Measurements from ENCODE around the gene SUMF2. TPM values are rescaled to one million over a fixed set of nuclear protein-coding genes. Genes with fewer than 3 reads are reported as not detected.

The SUMF2 gene
- total RNA-seq, 1 donor from 2014 or later, result 156 TPM

DNA sequence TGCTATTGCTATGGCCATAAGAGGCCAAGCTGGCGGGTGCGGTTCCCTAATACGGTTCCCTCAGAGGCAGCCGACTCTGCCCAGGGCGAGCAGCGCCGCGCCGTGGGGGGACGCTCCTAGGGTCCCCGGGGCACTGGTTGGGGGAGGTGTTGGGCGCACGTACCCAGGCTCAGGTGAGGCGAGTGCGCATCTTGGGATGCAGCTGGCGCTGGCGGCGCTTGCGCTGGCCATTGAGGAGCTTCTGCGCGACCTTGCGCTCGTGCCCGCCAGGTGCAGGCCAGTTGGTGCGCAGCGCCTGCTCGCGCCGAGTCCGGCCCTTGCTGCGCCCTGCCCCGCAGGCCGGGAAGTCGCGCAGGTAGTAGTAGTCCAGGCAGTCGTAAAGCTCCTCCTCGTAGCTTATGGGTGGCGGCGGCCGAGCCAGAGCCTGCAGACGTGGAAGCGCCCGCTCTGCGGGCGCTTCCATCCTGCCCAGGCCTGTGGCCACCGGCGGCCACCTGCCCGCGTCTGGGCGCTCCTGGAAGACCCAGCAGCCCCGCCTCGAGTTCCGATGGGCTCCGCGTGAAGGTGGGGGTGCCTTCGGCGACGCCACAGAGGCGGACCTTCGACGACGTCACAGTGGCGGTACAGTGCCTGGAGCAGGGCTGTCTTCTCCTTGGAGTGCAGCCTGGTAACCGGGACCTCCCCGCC lies 51.9 kb downstream of the SUMF2 start, which contains the start of gene NUPR2:
Gene NUPR2 (minus strand): TSS at position 566 of the 687 bp plus-strand sequence. CDS start 103 bp downstream, at position 463.
- Mint-ChIP-seq H3K27me3 (ENCODE audit: low read depth) (no peaks in the 10 kb centered on the region), H3K4me3 (no peak within 1 kb of the TSS), H3K36me3 (no peaks in the 10 kb centered on the region), H3K27ac (no peak within 1 kb of the TSS), H3K4me1 (no peaks in the 10 kb centered on the region), H3K9me3 (peaks cover 31% of the 10 kb centered on the region)
- no peak for DNase-seq (ENCODE audit: low spot score in 2 of 2, unreplicated experiment in 2 of 2)
- TF ChIP-seq, protein P1, sequence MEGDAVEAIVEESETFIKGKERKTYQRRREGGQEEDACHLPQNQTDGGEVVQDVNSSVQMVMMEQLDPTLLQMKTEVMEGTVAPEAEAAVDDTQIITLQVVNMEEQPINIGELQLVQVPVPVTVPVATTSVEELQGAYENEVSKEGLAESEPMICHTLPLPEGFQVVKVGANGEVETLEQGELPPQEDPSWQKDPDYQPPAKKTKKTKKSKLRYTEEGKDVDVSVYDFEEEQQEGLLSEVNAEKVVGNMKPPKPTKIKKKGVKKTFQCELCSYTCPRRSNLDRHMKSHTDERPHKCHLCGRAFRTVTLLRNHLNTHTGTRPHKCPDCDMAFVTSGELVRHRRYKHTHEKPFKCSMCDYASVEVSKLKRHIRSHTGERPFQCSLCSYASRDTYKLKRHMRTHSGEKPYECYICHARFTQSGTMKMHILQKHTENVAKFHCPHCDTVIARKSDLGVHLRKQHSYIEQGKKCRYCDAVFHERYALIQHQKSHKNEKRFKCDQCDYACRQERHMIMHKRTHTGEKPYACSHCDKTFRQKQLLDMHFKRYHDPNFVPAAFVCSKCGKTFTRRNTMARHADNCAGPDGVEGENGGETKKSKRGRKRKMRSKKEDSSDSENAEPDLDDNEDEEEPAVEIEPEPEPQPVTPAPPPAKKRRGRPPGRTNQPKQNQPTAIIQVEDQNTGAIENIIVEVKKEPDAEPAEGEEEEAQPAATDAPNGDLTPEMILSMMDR (IDR thresholded peaks at IDR 0.05; ENCODE audit: unreplicated experiment), result no peak

DNA sequence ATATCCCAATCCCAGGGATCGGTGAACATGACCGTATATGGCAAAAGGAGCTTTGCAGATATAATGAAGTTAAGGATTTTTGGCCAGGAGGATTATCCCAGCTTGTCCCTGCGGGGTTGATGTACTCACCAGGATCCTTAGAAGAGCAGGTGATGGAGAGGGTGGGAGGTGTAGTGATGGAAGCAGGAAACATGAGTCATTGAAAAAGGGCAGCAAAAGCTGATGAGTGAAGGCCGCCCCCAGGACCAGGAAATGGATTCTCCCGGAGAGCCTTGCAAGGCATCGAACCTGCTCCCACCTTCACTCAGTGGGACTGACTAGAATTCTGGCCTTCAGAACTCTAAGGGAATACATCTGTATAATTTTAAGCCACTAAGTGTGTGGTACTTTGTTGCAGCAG lies 57.4 kb downstream of the SUMF2 start:
- Mint-ChIP-seq H3K9me3 (peaks cover 47% of the 10 kb centered on the region), H3K4me3 (no peak overlapping the region), H3K27me3 (ENCODE audit: low read depth) (no peaks in the 10 kb centered on the region), H3K4me1 (no peaks in the 10 kb centered on the region), H3K27ac (no peak overlapping the region), H3K36me3 (no peaks in the 10 kb centered on the region)
- no peak for DNase-seq (ENCODE audit: low spot score in 2 of 2, unreplicated experiment in 2 of 2)
- TF ChIP-seq, protein P1 (IDR thresholded peaks at IDR 0.05; ENCODE audit: unreplicated experiment), result no peak

DNA sequence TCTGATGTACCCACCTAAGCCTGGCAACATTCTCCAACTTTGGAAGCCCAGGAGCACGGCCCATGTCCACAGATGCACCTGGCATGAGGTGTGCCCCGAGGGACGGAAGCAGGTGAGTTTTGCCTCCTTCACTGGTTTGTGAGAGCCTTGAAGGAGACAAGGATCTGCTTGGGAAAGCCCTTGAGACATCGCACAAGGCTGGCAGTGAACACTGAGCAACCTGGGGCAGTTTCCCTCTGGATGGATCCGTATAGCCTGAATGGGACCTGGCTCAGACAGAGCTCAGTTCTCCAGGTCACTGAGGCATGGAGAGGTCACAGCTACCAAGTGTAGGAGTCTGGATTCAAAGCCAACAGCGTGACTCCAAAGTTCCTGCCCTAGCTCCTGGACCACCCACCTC lies 60.9 kb downstream of the SUMF2 start:
- Mint-ChIP-seq H3K9me3 (peaks cover 36% of the 10 kb centered on the region), H3K27ac (no peak overlapping the region), H3K27me3 (ENCODE audit: low read depth) (no peaks in the 10 kb centered on the region), H3K4me1 (no peaks in the 10 kb centered on the region), H3K36me3 (no peaks in the 10 kb centered on the region), H3K4me3 (no peak overlapping the region)
- TF ChIP-seq, protein P1 (IDR thresholded peaks at IDR 0.05; ENCODE audit: unreplicated experiment), result no peak
- DNase-seq (ENCODE audit: low spot score in 2 of 2, unreplicated experiment in 2 of 2), result no peak

DNA sequence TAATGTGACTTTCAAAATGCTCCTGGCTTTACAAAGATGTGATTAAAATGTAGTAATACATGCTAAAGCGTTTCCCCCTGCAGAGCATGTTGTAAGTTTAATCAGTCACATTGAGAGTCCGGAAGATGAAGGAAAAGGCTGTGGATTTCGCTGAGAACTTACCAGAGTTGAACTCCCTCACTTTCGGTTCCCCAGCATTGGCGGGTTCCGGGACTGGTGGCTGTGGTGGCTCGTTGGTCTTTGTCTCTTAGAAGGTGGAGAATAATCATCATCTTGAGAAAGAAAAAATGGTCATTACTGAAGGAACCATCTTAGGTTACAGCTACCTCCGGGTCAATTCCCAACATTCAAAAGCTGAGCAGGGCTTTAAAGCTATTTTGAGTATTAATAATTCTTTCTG lies 61.7 kb downstream of the SUMF2 start:
- Mint-ChIP-seq H3K27me3 (ENCODE audit: low read depth) (no peaks in the 10 kb centered on the region), H3K27ac (no peak overlapping the region), H3K4me3 (no peak overlapping the region), H3K9me3 (peaks cover 35% of the 10 kb centered on the region), H3K36me3 (no peaks in the 10 kb centered on the region), H3K4me1 (no peaks in the 10 kb centered on the region)
- TF ChIP-seq, protein P1 (IDR thresholded peaks at IDR 0.05; ENCODE audit: unreplicated experiment), result no peak
- DNase-seq (ENCODE audit: low spot score in 2 of 2, unreplicated experiment in 2 of 2), result no peak

DNA sequence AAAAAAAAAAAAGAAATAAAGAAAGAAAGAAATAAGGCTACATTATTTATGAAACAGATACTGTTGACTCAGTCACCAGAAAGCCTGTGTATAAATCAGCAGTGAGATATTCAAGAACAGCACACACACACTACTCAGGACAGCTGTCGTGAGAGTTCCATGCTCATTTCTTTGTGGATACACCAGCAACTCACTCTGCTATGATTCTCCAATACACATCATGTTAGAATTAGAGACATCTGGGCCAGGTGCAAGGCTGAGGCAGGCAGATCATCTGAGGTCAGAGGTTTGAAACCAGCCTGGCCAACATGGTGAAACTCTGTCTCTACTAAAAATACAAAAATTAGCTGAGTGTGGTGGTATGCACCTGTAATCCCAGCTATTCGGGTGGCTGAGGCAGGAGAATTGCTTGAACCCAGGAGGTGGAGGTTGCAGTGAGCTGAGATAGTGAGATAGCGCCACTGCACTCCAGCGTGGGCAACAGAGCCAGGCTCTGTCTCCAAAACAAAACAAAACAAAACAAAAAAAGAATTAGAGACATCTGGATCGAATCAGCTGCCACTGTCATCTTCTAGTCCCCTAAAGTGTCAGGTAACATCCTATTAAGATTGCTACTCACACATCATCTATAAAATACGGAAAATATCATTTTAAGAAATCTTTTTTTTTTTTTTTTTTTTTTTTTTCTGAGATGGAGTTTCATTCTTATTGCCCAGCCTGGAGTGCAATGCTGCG lies 63.3 kb downstream of the SUMF2 start:
- Mint-ChIP-seq H3K9me3 (peaks cover 36% of the 10 kb centered on the region), H3K4me3 (no peak overlapping the region), H3K27ac (no peak overlapping the region), H3K4me1 (no peaks in the 10 kb centered on the region), H3K27me3 (ENCODE audit: low read depth) (no peaks in the 10 kb centered on the region), H3K36me3 (no peaks in the 10 kb centered on the region)
- no peak for DNase-seq (ENCODE audit: low spot score in 2 of 2, unreplicated experiment in 2 of 2)
- TF ChIP-seq, protein P1 (IDR thresholded peaks at IDR 0.05; ENCODE audit: unreplicated experiment), result no peak

Other genes starting within 250 kb of the SUMF2 start
- 0.07 TPM in 1 of 3 replicates, not detected in the others for gene SEPTIN14, start 201.5 kb upstream of the SUMF2 start, total RNA-seq
- 11.5 to 15.2 TPM (median 14.8 TPM) in 3 replicates for gene ZNF713, start 176.8 kb upstream of the SUMF2 start, total RNA-seq
- 17.2 to 19.7 TPM (median 17.5 TPM) in 3 replicates for gene MRPS17, start 112.4 kb upstream of the SUMF2 start, total RNA-seq
- 59.9 to 63.4 TPM (median 62.8 TPM) in 3 replicates for gene NIPSNAP2, start 99.7 kb upstream of the SUMF2 start, total RNA-seq
- gene PSPH, start 12.8 kb upstream of the SUMF2 start, total RNA-seq, result 16.9 to 19.9 TPM (median 19.5 TPM) in 3 replicates
- 124 to 130 TPM (median 127 TPM) in 3 replicates for gene CCT6A, start 12.5 kb upstream of the SUMF2 start, total RNA-seq
- gene PHKG1, start 28.7 kb downstream of the SUMF2 start, total RNA-seq, result 1.7 to 2.6 TPM (median 2.6 TPM) in 3 replicates
- gene CHCHD2, start 42.2 kb downstream of the SUMF2 start, total RNA-seq, result 195 to 215 TPM (median 214 TPM) in 3 replicates
- not detected in 3 replicates for gene NUPR2, start 52.1 kb downstream of the SUMF2 start, total RNA-seq

All from mesothelial cell of epicardium (in vitro differentiated cells).